ENCODE measurements around the gene MSI2. TPM values are rescaled to one million over a fixed set of nuclear protein-coding genes. Genes with fewer than 3 reads are reported as not detected.

The MSI2 gene
- total and polyA plus RNA-seq, 9 of the 15 experiments (the other 6 are each of a cell fraction or from before 2014, with no cell fraction given) = 4.6 to 61.8 (median 42.4) TPM

DNA sequence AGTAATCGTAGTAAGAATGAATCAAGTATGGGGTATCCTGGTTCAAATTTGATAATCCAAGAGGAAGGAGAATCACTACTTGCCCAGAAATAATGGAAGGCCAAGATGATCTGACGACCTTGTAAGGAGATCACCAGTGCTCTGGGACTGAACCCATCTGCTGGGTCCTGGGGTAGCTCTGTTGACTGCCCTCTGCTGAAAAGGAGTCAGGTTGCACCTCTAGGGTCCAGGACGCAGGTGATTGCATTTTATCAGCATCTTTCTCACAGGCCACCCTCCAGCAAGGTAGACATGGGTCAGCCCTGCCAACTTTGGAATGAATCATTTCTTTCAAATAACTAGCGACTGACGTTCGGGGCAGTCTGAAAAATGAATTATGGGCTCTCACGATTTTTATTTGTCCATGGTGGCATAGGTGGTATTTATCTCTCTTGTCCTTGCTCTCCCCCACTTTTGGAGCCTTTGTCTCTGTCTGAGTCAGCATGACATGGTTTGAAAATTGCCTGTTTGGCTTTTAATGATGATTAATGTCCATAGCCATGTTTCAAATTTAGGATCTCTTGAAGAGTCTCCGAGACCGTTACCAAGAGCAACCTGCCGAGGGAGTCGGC, 163.7 kb downstream of the MSI2 start (continued):
- TF ChIP-seq ETS2 (tag; IDR thresholded peaks at IDR 0.05; ENCODE audit: borderline replicate concordance, poor library complexity, severe bottlenecking) (no peak), U2AF1 (optimal IDR thresholded peaks at IDR 0.05; ENCODE audit: low read depth, low read length) (no peak), CEBPG (CRISPR knock-in tag; IDR thresholded peaks at IDR 0.05) (no peak), CEBPG (tag; conservative IDR thresholded peaks at IDR 0.05 in 1 of 2, IDR thresholded peaks at IDR 0.05 in 1 of 2) (no peak)
- TF ChIP-seq, protein P1, sequence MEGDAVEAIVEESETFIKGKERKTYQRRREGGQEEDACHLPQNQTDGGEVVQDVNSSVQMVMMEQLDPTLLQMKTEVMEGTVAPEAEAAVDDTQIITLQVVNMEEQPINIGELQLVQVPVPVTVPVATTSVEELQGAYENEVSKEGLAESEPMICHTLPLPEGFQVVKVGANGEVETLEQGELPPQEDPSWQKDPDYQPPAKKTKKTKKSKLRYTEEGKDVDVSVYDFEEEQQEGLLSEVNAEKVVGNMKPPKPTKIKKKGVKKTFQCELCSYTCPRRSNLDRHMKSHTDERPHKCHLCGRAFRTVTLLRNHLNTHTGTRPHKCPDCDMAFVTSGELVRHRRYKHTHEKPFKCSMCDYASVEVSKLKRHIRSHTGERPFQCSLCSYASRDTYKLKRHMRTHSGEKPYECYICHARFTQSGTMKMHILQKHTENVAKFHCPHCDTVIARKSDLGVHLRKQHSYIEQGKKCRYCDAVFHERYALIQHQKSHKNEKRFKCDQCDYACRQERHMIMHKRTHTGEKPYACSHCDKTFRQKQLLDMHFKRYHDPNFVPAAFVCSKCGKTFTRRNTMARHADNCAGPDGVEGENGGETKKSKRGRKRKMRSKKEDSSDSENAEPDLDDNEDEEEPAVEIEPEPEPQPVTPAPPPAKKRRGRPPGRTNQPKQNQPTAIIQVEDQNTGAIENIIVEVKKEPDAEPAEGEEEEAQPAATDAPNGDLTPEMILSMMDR (IDR thresholded peaks at IDR 0.05 in 2 of 3, conservative IDR thresholded peaks at IDR 0.05 in 1 of 3; ENCODE audit: insufficient read depth in 2 of 3, low read depth in 1 of 3, low read length in 3 of 3) = 0 out of 6 replicates have a peak, but pooled peaks of 1 of the 3 experiments have one; percentile 19

All from K562 (cell line).